ENCODE data around the gene IGFBP5. TPM values are rescaled to one million over a fixed set of nuclear protein-coding genes. Genes with fewer than 3 reads are reported as not detected.

IGFBP5 gene
- total and polyA plus RNA-seq, 2 of the 8 experiments (the other 6 are each of a cell fraction or from before 2014, with no cell fraction given), result 2.2 to 2.5 TPM

DNA sequence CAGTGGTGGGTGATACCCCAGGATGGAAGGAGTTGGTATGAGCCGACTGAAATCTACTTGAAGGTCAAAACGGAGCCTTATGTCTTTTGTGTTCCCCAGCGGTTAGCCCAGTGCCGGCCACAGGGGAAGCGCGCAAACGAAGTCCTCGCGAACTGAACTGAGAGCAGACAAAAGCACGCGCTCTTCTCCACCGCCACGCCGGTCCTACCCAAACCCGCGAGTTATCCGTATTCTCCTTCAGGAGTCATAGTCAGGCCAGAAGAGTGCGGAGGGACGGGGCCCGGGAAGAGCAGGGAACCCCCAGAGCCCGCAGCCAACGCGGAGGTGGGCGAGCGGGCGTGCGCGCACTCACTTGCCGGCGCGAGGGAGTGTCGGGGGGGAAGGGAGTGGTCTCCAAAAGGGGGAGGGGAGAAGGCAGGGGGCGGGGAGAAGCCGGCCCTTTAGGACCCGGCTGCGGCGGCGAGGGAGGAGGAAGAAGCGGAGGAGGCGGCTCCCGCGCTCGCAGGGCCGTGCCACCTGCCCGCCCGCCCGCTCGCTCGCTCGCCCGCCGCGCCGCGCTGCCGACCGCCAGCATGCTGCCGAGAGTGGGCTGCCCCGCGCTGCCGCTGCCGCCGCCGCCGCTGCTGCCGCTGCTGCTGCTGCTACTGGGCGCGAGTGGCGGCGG is 62.3 kb downstream of the IGFBP5 start, which contains the start of gene IGFBP2 (continued):
- TF ChIP-seq HDAC2 (IDR thresholded peaks at IDR 0.05; ENCODE audit: borderline replicate concordance in 1 of 2, low read depth in 2 of 2, low read length in 2 of 2), result no peak
- TF ChIP-seq, protein P1, sequence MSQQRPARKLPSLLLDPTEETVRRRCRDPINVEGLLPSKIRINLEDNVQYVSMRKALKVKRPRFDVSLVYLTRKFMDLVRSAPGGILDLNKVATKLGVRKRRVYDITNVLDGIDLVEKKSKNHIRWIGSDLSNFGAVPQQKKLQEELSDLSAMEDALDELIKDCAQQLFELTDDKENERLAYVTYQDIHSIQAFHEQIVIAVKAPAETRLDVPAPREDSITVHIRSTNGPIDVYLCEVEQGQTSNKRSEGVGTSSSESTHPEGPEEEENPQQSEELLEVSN (IDR thresholded peaks at IDR 0.05), result peak; percentile 68
- TF ChIP-seq SRF (IDR thresholded peaks at IDR 0.05; ENCODE audit: low read depth, low read length), result no peak
- TF ChIP-seq, protein P2, sequence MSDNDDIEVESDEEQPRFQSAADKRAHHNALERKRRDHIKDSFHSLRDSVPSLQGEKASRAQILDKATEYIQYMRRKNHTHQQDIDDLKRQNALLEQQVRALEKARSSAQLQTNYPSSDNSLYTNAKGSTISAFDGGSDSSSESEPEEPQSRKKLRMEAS (IDR thresholded peaks at IDR 0.05), result peak; percentile 84
- TF ChIP-seq, protein P3, sequence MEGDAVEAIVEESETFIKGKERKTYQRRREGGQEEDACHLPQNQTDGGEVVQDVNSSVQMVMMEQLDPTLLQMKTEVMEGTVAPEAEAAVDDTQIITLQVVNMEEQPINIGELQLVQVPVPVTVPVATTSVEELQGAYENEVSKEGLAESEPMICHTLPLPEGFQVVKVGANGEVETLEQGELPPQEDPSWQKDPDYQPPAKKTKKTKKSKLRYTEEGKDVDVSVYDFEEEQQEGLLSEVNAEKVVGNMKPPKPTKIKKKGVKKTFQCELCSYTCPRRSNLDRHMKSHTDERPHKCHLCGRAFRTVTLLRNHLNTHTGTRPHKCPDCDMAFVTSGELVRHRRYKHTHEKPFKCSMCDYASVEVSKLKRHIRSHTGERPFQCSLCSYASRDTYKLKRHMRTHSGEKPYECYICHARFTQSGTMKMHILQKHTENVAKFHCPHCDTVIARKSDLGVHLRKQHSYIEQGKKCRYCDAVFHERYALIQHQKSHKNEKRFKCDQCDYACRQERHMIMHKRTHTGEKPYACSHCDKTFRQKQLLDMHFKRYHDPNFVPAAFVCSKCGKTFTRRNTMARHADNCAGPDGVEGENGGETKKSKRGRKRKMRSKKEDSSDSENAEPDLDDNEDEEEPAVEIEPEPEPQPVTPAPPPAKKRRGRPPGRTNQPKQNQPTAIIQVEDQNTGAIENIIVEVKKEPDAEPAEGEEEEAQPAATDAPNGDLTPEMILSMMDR (IDR thresholded peaks at IDR 0.05; ENCODE audit: control extremely low read depth in 1 of 3, insufficient read depth in 1 of 3, low read depth in 1 of 3, low read length in 3 of 3), result 0 out of 4 replicates have a peak, but pooled peaks of 1 of the 3 experiments have one; percentile 6
- TF ChIP-seq TBP (IDR thresholded peaks at IDR 0.05; ENCODE audit: low read depth, low read length), result no peak; the same call in 1 of the 2 replicates
- peak; percentile 75; the same call in 1 of the 2 replicates for TF ChIP-seq POLR2AphosphoS5 (IDR thresholded peaks at IDR 0.05; ENCODE audit: low read depth, low read length)
- TF ChIP-seq PHF8 (conservative IDR thresholded peaks at IDR 0.05; ENCODE audit: low read depth, low read length), result peak; percentile 66
- TF ChIP-seq TEAD4 (IDR thresholded peaks at IDR 0.05; ENCODE audit: low read depth, low read length), result no peak
- TF ChIP-seq EGR1 (IDR thresholded peaks at IDR 0.05; ENCODE audit: borderline replicate concordance, low read depth, low read length), result peak; percentile 60; the same call in 1 of the 2 replicates
- no peak for TF ChIP-seq NRF1 (IDR thresholded peaks at IDR 0.05; ENCODE audit: low read depth, low read length)
- TF ChIP-seq SP4 (IDR thresholded peaks at IDR 0.05; ENCODE audit: low read length), result no peak
- TF ChIP-seq ASH2L (IDR thresholded peaks at IDR 0.05; ENCODE audit: low read length), result peak; percentile 92
- TF ChIP-seq POLR2A (IDR thresholded peaks at IDR 0.05; ENCODE audit: control extremely low read depth in 1 of 2, low read depth in 2 of 2, low read length in 2 of 2), result peak; percentile 44 to 67
- TF ChIP-seq BACH1 (IDR thresholded peaks at IDR 0.05; ENCODE audit: low read length), result no peak; the same call in 1 of the 2 replicates
- TF ChIP-seq POU5F1 (IDR thresholded peaks at IDR 0.05; ENCODE audit: low read depth, low read length), result no peak
- no peak for TF ChIP-seq YY1 (IDR thresholded peaks at IDR 0.05; ENCODE audit: low read depth, low read length)

Measured in H1 (cell line).